ENCODE measurements around the gene AAK1.

DNA sequence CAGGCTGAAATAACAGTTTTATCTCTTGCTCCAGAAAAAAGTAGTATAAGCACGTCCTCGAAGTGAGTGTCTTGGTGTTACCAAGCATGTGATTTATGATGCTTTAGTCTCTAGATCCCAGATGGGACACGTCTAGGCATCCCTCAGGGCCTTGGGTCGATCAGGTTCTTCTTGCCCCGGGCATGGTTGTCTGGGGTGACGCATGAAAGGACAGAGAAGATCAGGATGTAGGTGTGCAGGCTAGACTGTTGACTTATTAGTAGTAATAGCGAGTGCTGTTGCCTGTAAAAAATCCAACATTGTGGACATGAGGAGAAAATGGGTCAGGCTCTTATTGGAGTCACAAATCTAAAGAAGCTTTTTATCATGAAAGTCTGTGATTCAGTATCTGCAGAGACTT is 112.4 kb downstream of the AAK1 start:
- TF ChIP-seq YY1 (IDR thresholded peaks at IDR 0.05; ENCODE audit: insufficient read depth, insufficient read length) (no peak), SUZ12 (IDR thresholded peaks at IDR 0.05; ENCODE audit: extremely low read depth, insufficient read depth, insufficient read length) (no peak)

All from NT2/D1 (cell line).